Colonic mucosa (tissue), 4 donors: ENCODE results near the gene CANX. TPM values are rescaled to one million over a fixed set of nuclear protein-coding genes. Genes with fewer than 3 reads are reported as not detected.
A peak's percentile ranks its signal among the peaks of the same experiment; 100 is the strongest.
"Not testable (repeated sequence)": the region's sequence is repeated elsewhere in the genome, so short reads cannot be mapped to it uniquely, and the experiment has no call there.

ENCODE experiments used
- DNase-seq: peaks from one replicate; pipeline ENCODE4 v3.0.0-alpha.2; 2020
- H3K27ac ChIP-seq: fragments of 200-600 bp; one replicate; pipeline ENCODE4 v1.8.0; 2021
- H3K27me3 ChIP-seq: fragments of 200-600 bp; one replicate; pipeline ENCODE4 v1.8.0; 2021
- H3K36me3 ChIP-seq: fragments of 200-600 bp; one replicate; pipeline ENCODE4 v1.8.0; 2021
- H3K4me1 ChIP-seq: fragments of 200-600 bp; one replicate; pipeline ENCODE4 v1.8.0; 2021; ENCODE audit warnings: mild to moderate bottlenecking
- H3K4me3 ChIP-seq: fragments of 200-600 bp; one replicate; pipeline ENCODE4 v1.8.0; 2021
- H3K9ac ChIP-seq, 2 donors: one replicate each; pipeline ENCODE4 v1.7.0; 2013; ENCODE audit warnings: control low read depth in 2 of 2, low read depth in 2 of 2, low read length in 2 of 2
- H3K9me3 ChIP-seq: fragments of 200-600 bp; one replicate; pipeline ENCODE4 v1.8.0; 2021
- CTCF ChIP-seq: fragments of 200-600 bp; IDR thresholded peaks from one replicate; pipeline ENCODE4 v1.8.0; 2022; ENCODE audit warnings: antibody characterized with exemption, mild to moderate bottlenecking
- intact Hi-C: fragments of 100-400 bp; cut with DNase I; formaldehyde crosslinking; loops from one replicate; pipeline ENCODE4 v1.14.1; 2022
- total RNA-seq, 2 donors: library from RNA; stranded (reverse); fragmentation: NEBNext Ultra II Directional in 1 of 2; extraction: Animal tissue kit (Norgen Biotek cat#: 25700) in 1 of 2; gene quantifications; one replicate each; pipeline ENCODE4 v1.2.1, GENCODE V29; 2021
- donor health status: healthy.
- donor health status: DM: no; HTN: no; CAD: no.
- donor health status: DM: no; HTN: no; CAD: no.

CANX gene
- total RNA-seq, 2 donors from 2014 or later: 571 to 818 TPM

GRCh38 chr5:179694561-179694960 is 4.2 kb upstream of the CANX start:
- intact Hi-C loops: no loop called here
- Histone ChIP-seq H3K4me3 (no peak overlapping the region), H3K27me3 (no peaks in the 10 kb centered on the region), H3K9me3 (no peaks in the 10 kb centered on the region), H3K27ac (no peak overlapping the region), H3K36me3 (no peaks in the 10 kb centered on the region), H3K9ac (no peak overlapping the region), H3K4me1 (peaks cover 9% of the 10 kb centered on the region)
- no peak for DNase-seq
- TF ChIP-seq CTCF: no peak

- Histone ChIP-seq H3K4me1 (peaks cover 15% of the 10 kb centered on the region), H3K9ac (peak overlapping the region in 1 of 2 donors; percentile 19), H3K27me3 (no peaks in the 10 kb centered on the region), H3K4me3 (no peak overlapping the region), H3K36me3 (no peaks in the 10 kb centered on the region), H3K27ac (peak overlapping the region; percentile 95), H3K9me3 (no peaks in the 10 kb centered on the region)
- no peak for DNase-seq
- intact Hi-C loops: loop anchor here (5.0 kb wide), 1 partner anchor 36 kb away; the partner anchor contains the start of gene MAML1
- TF ChIP-seq CTCF: no peak
Measured at GRCh38 chr5:179696603-179697002, 2.2 kb upstream of the CANX start.

GRCh38 chr5:179697108-179697507 is 1.7 kb upstream of the CANX start:
- no peaks in the 10 kb centered on the region for H3K36me3 ChIP-seq
- H3K27ac ChIP-seq: peak overlapping the region; percentile 95
- intact Hi-C loops: loop anchor here (5.0 kb wide), 1 partner anchor 35 kb away; the partner anchor contains the start of gene MAML1
- H3K4me1 ChIP-seq: peaks cover 15% of the 10 kb centered on the region
- TF ChIP-seq CTCF: no peak
- no peak overlapping the region for H3K4me3 ChIP-seq
- H3K27me3 ChIP-seq: no peaks in the 10 kb centered on the region
- DNase-seq: no peak
- H3K9ac ChIP-seq: no peak overlapping the region
- no peaks in the 10 kb centered on the region for H3K9me3 ChIP-seq

GRCh38 chr5:179697543-179697942 is 1.2 kb upstream of the CANX start:
- intact Hi-C loops: loop anchor here (5.0 kb wide), 1 partner anchor 35 kb away; the partner anchor contains the start of gene MAML1
- Histone ChIP-seq H3K4me1 (peaks cover 15% of the 10 kb centered on the region), H3K4me3 (peak overlapping the region; percentile 55), H3K27ac (peak overlapping the region; percentile 95), H3K9ac (peak overlapping the region; percentile 81 to 91)
- H3K9me3 ChIP-seq, H3K27me3 ChIP-seq, DNase-seq, H3K36me3 ChIP-seq: not testable (repeated sequence)

GRCh38 chr5:179697993-179698934 is 503 bp upstream of the CANX start:
- Histone ChIP-seq H3K27me3 (no peaks in the 10 kb centered on the region), H3K4me3 (peak overlapping the region; percentile 72), H3K9me3 (no peaks in the 10 kb centered on the region), H3K36me3 (no peaks in the 10 kb centered on the region), H3K9ac (peak overlapping the region; percentile 91 to 98), H3K4me1 (peaks cover 15% of the 10 kb centered on the region), H3K27ac (peak overlapping the region; percentile 95)
- peak; percentile 99 for DNase-seq
- intact Hi-C loops: loop anchor here (5.0 kb wide), 1 partner anchor 34 kb away; the partner anchor contains the start of gene MAML1
- no peak for TF ChIP-seq CTCF
